ENCODE results near the gene PPP1R27. TPM values are rescaled to one million over a fixed set of nuclear protein-coding genes. Genes with fewer than 3 reads are reported as not detected.

PPP1R27 gene
- total RNA-seq, 2 donors from 2014 or later, result 1.6 TPM; not detected in 1

DNA sequence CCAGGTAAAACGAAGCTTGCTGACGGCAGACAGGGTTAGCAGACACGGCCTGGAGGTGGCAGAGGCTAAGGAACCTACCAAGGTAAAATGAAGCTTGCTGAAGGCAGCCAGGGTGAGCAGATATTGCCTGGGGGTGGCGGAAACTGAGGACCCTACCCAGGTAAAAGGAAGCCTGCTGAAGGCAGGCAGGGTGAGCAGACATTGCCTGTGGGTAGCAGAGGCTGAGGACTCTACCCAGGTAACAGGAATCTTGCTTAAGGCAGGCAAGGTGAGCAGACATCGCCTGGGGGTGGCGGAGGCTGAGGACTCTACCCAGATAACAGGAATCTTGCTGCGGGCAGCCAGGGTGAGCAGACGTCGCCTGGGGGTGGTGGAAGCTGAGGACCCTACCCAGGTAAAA is 33.5 kb downstream of the PPP1R27 start:
- WGBS, result 85% methylated on average over 9 of the region's 9 CpGs
- peaks cover 33% of the 10 kb centered on the region for H3K27me3 ChIP-seq (replicated peaks; ENCODE audit: insufficient read depth)
- H3K9me3 ChIP-seq, result no peaks in the 10 kb centered on the region
- no peak overlapping the region for H3K27ac ChIP-seq
- H3K4me1 ChIP-seq (replicated peaks), result no peaks in the 10 kb centered on the region
- H3K36me3 ChIP-seq, result no peaks in the 10 kb centered on the region
- TF ChIP-seq, protein P1, sequence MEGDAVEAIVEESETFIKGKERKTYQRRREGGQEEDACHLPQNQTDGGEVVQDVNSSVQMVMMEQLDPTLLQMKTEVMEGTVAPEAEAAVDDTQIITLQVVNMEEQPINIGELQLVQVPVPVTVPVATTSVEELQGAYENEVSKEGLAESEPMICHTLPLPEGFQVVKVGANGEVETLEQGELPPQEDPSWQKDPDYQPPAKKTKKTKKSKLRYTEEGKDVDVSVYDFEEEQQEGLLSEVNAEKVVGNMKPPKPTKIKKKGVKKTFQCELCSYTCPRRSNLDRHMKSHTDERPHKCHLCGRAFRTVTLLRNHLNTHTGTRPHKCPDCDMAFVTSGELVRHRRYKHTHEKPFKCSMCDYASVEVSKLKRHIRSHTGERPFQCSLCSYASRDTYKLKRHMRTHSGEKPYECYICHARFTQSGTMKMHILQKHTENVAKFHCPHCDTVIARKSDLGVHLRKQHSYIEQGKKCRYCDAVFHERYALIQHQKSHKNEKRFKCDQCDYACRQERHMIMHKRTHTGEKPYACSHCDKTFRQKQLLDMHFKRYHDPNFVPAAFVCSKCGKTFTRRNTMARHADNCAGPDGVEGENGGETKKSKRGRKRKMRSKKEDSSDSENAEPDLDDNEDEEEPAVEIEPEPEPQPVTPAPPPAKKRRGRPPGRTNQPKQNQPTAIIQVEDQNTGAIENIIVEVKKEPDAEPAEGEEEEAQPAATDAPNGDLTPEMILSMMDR (IDR thresholded peaks at IDR 0.05), result no peak
- no peak for TF ChIP-seq POLR2AphosphoS5 (IDR thresholded peaks at IDR 0.05)
- TF ChIP-seq POLR2A (IDR thresholded peaks at IDR 0.05), result no peak
- DNase-seq (ENCODE audit: low spot score), result no peak
- no peak overlapping the region for H3K4me3 ChIP-seq
- intact Hi-C loops (cut with DNase I), result no loop called here

- Histone ChIP-seq H3K36me3 (no peaks in the 10 kb centered on the region), H3K27ac (no peak overlapping the region), H3K4me3 (no peak overlapping the region), H3K27me3 (replicated peaks; ENCODE audit: insufficient read depth) (no peaks in the 10 kb centered on the region), H3K9me3 (no peaks in the 10 kb centered on the region), H3K4me1 (replicated peaks) (no peaks in the 10 kb centered on the region)
- WGBS, result 39% methylated on average over 8 of the region's 8 CpGs
- DNase-seq (ENCODE audit: low spot score), result no peak
- TF ChIP-seq, protein P1 (IDR thresholded peaks at IDR 0.05), result no peak
- no peak for TF ChIP-seq POLR2A (IDR thresholded peaks at IDR 0.05)
- no peak for TF ChIP-seq POLR2AphosphoS5 (IDR thresholded peaks at IDR 0.05)
- intact Hi-C loops (cut with DNase I), result no loop called here
These were observed 40.3 kb downstream of the PPP1R27 start for GRCh38 chr17:81794509-81794908.

- Histone ChIP-seq H3K4me3 (no peak overlapping the region), H3K9me3 (no peaks in the 10 kb centered on the region), H3K27me3 (replicated peaks; ENCODE audit: insufficient read depth) (no peaks in the 10 kb centered on the region), H3K4me1 (replicated peaks) (no peaks in the 10 kb centered on the region), H3K27ac (no peak overlapping the region), H3K36me3 (no peaks in the 10 kb centered on the region)
- 95% methylated on average over 3 of the region's 3 CpGs for WGBS
- TF ChIP-seq POLR2AphosphoS5 (IDR thresholded peaks at IDR 0.05) (no peak), POLR2A (IDR thresholded peaks at IDR 0.05) (no peak)
- TF ChIP-seq, protein P1 (IDR thresholded peaks at IDR 0.05), result no peak
- DNase-seq (ENCODE audit: low spot score), result no peak
- intact Hi-C loops (cut with DNase I), result no loop called here
These were observed 40.8 kb downstream of the PPP1R27 start for GRCh38 chr17:81794074-81794476.

- WGBS, result 91% methylated on average over 8 of the region's 8 CpGs
These were observed 41.9 kb downstream of the PPP1R27 start for GRCh38 chr17:81792675-81793615.

More at GRCh38 chr17:81792675-81793615, 41.9 kb downstream of the PPP1R27 start:
- intact Hi-C loops (cut with DNase I), result no loop called here
- no peak overlapping the region for H3K27ac ChIP-seq
- TF ChIP-seq POLR2A (IDR thresholded peaks at IDR 0.05) (no peak), POLR2AphosphoS5 (IDR thresholded peaks at IDR 0.05) (no peak)
- TF ChIP-seq, protein P1 (IDR thresholded peaks at IDR 0.05), result no peak
- no peak for DNase-seq (ENCODE audit: low spot score)
- H3K27me3 ChIP-seq (replicated peaks; ENCODE audit: insufficient read depth), result no peaks in the 10 kb centered on the region
- no peak overlapping the region for H3K4me3 ChIP-seq
- H3K9me3 ChIP-seq, result no peaks in the 10 kb centered on the region
- no peaks in the 10 kb centered on the region for H3K36me3 ChIP-seq
- H3K4me1 ChIP-seq (replicated peaks), result no peaks in the 10 kb centered on the region

Other genes with a start within 250 kb of the PPP1R27 start
- gene NPLOC4, start 197.9 kb downstream of the PPP1R27 start, total RNA-seq, result 10 to 100 TPM; 40.1 to 84.8 TPM
- 1 to 10 TPM; 2.5 to 2.9 TPM for gene TSPAN10, start 197.9 kb downstream of the PPP1R27 start, total RNA-seq
- not detected for gene PDE6G, start 178.5 kb downstream of the PPP1R27 start, total RNA-seq
- gene OXLD1, start 168.4 kb downstream of the PPP1R27 start, total RNA-seq, result 10 to 100 TPM; 52.5 to 59.2 TPM
- gene CCDC137, start 168.3 kb downstream of the PPP1R27 start, total RNA-seq, result 10 to 100 TPM; 18.5 to 27.7 TPM
- gene ARL16, start 151.3 kb downstream of the PPP1R27 start, total RNA-seq, result 10 to 100 TPM; 27.9 to 49.5 TPM
- gene HGS, start 151.0 kb downstream of the PPP1R27 start, total RNA-seq, result 100 to 1,000 TPM; 102 to 167 TPM
- gene MRPL12, start 131.7 kb downstream of the PPP1R27 start, total RNA-seq, result 10 to 100 TPM; 53.4 to 63.5 TPM
- 10 to 100 TPM; 39.1 to 39.4 TPM for gene SLC25A10, start 122.8 kb downstream of the PPP1R27 start, total RNA-seq
- under 1 TPM in 1 of 2 donors, not detected in 1; 0.97 TPM for gene GCGR, start 30.9 kb downstream of the PPP1R27 start, total RNA-seq
- 100 to 1,000 TPM in 1 of 2 donors, 10 to 100 TPM in 1; 83.6 to 150 TPM for gene MCRIP1, start 1.8 kb downstream of the PPP1R27 start, total RNA-seq
- gene P4HB, start 25.5 kb upstream of the PPP1R27 start, total RNA-seq, result 1,000 to 10,000 TPM in 1 of 2 donors, 100 to 1,000 TPM in 1; 509 to 2,101 TPM
- 100 to 1,000 TPM; 193 to 274 TPM for gene ARHGDIA, start 36.3 kb upstream of the PPP1R27 start, total RNA-seq
- 100 to 1,000 TPM in 1 of 2 donors, 10 to 100 TPM in 1; 83.9 to 108 TPM for gene ALYREF, start 56.5 kb upstream of the PPP1R27 start, total RNA-seq
- 100 to 1,000 TPM; 128 to 278 TPM for gene ANAPC11, start 56.7 kb upstream of the PPP1R27 start, total RNA-seq
- gene NPB, start 67.2 kb upstream of the PPP1R27 start, total RNA-seq, result 10 to 100 TPM in 1 of 2 donors, 1 to 10 TPM in 1; 9.8 to 10.9 TPM
- 10 to 100 TPM; 51.4 to 69.2 TPM for gene PCYT2, start 76.3 kb upstream of the PPP1R27 start, total RNA-seq
- 10 to 100 TPM; 22.4 to 39.9 TPM for gene SIRT7, start 83.1 kb upstream of the PPP1R27 start, total RNA-seq
- 10 to 100 TPM; 11.3 to 27.7 TPM for gene MAFG, start 92.7 kb upstream of the PPP1R27 start, total RNA-seq
- 10 to 100 TPM; 35.0 to 91.2 TPM for gene PYCR1, start 102.2 kb upstream of the PPP1R27 start, total RNA-seq
- gene MYADML2, start 112.2 kb upstream of the PPP1R27 start, total RNA-seq, result under 1 TPM in 1 of 2 donors, not detected in 1; 0.14 TPM
- gene NOTUM, start 126.1 kb upstream of the PPP1R27 start, total RNA-seq, result 1 to 10 TPM in 1 of 2 donors, under 1 TPM in 1; 0.50 to 8.3 TPM
- 10 to 100 TPM; 30.7 to 39.7 TPM for gene ASPSCR1, start 142.6 kb upstream of the PPP1R27 start, total RNA-seq
- gene CENPX, start 187.8 kb upstream of the PPP1R27 start, total RNA-seq, result 100 to 1,000 TPM in 1 of 2 donors, 10 to 100 TPM in 1; 84.9 to 263 TPM
- gene LRRC45, start 188.3 kb upstream of the PPP1R27 start, total RNA-seq, result 10 to 100 TPM; 22.2 to 24.1 TPM
- gene RAC3, start 196.6 kb upstream of the PPP1R27 start, total RNA-seq, result 10 to 100 TPM; 41.8 to 93.9 TPM
- gene DCXR, start 202.6 kb upstream of the PPP1R27 start, total RNA-seq, result 100 to 1,000 TPM; 235 to 744 TPM
- gene RFNG, start 216.8 kb upstream of the PPP1R27 start, total RNA-seq, result 10 to 100 TPM; 48.8 to 92.7 TPM
- gene GPS1, start 216.8 kb upstream of the PPP1R27 start, total RNA-seq, result 100 to 1,000 TPM; 163 to 182 TPM
- 100 to 1,000 TPM in 1 of 2 donors, 10 to 100 TPM in 1; 95.9 to 119 TPM for gene DUS1L, start 230.8 kb upstream of the PPP1R27 start, total RNA-seq